Renal cortical epithelial cell (primary cell): ENCODE measurements around the gene SH2D7. TPM values are rescaled to one million over a fixed set of nuclear protein-coding genes. Genes with fewer than 3 reads are reported as not detected.

Experiments used
- DNase-seq: peaks from one replicate; pipeline ENCODE4 v3.0.0-alpha.2; 2011; ENCODE audit warnings: low read depth
- total RNA-seq: library from RNA; depleted of rRNA; stranded (reverse); fragments of >200 nt; gene quantifications from 2 replicates; pipeline ENCODE4 v1.2.3, GENCODE V29; 2014

SH2D7 gene
- not detected in 2 replicates for total RNA-seq

DNA sequence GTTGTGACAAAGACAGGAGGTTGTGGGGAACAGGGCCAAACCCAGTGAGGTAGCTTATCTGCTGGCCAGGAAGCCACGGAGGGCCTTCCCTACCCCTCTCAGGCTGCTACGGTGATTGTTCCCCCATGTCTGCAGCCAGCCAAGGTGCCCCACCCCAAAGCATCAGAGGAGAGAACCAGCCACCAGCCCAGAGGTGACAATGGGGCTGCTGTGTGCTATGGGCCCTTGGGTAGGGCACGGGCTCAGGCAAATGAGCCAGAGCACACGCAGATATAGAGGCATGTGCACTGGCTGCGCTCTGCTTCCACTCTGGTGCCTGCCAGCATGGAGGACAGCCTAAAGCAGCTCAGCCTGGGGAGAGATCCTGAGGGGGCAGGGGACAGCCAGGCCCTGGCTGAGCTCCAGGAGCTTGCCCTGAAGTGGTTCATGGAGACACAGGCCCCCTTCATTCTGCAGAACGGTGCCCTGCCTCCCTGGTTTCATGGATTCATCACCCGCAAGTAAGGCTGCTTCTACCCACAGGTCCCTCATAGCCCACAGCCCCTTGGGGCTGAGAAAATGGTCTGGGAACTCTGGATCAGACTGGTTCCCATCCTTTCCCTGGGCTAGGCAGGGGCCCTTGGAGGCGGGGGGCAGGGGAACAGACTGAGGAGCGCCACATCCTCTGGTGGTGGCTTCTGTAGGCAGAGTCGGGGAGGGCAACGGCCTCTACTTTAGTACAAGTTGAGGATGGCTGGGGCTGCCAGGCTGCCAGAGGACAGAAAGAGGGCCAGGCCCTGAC is at the start of gene SH2D7:
Gene SH2D7, plus strand, starts transcription at position 301 of the 781 bp plus-strand sequence. Its CDS starts 24 bp downstream, at position 325.
- no peak for DNase-seq

DNA sequence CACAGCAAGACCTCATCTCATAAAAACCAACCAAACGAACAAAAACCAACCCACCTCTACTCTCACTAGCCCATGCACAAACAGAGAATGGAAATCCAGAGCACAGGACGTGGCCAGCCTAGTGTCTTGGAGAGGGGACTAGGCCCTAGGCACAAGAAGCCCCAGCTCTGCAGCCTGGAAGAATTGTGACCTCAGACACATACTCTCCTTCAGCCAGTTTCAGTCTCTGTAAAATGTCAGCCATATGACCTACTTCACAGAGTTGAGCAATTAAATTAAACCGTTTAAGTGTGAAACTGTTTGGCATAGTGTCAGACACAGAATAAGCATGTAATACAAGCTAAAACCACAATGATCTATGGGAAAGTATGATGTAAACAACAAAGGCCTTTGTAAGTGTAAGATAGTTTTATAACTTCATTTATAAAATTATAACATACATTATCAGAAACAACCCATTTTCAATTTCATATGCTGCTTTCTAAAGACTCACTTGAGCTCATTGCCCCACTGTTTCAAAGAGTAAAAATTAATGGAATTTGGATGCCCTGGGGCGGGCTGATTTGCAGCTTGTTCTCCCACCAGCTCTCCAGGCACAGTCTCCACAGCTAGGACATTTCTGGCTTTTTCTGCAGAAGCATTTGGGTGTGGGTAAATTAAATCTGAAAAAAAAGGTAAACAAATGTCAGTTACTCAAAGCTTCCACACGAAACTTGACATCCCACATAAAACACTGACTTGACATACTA is 47.8 kb upstream of the SH2D7 start:
- DNase-seq = peak; percentile 34

DNA sequence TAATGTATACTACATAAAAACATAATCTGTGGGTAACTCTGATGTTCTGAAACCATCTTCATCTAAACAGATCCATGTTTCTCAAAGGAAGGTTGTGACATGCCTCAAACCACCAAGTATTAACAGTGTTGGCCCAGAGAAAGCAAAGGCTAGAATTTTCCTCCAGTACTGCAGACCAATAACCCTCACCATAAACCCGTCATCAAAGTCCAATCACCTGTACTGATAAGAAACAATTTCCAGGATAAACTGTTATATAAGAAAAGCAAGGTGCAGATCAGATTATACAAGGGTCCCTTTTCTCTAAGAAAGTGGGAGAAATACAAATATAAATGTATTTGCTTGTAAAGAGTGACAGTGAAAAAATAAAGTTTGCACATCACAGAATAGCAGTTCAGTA is 47.2 kb upstream of the SH2D7 start:
- no peak for DNase-seq

DNA sequence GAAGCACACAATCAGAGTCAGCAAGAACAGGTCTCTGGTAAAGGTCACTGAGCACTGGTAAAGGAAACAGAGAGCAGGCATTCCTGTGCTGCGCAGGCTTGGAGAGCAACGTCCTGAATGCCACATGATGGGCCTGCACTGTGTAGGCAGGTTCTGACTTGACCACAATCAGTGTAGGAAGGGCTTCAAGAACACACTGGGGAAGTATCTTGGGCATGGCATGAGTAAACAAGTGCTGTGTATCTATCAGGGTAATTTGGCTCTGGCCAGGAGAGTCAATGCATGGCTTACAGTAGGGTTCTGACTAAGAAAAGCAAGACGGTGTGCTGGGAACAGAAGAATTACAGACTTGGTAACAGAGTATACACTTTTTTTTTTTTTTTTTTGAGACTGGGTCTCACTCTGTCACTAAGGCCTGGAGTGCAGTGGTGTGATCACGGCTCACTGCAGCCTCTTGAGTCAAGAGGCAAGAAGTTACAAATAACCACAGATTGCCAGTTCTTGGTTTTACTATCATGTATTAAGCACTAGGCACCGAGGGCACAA is 45.5 kb upstream of the SH2D7 start:
- DNase-seq = no peak

DNA sequence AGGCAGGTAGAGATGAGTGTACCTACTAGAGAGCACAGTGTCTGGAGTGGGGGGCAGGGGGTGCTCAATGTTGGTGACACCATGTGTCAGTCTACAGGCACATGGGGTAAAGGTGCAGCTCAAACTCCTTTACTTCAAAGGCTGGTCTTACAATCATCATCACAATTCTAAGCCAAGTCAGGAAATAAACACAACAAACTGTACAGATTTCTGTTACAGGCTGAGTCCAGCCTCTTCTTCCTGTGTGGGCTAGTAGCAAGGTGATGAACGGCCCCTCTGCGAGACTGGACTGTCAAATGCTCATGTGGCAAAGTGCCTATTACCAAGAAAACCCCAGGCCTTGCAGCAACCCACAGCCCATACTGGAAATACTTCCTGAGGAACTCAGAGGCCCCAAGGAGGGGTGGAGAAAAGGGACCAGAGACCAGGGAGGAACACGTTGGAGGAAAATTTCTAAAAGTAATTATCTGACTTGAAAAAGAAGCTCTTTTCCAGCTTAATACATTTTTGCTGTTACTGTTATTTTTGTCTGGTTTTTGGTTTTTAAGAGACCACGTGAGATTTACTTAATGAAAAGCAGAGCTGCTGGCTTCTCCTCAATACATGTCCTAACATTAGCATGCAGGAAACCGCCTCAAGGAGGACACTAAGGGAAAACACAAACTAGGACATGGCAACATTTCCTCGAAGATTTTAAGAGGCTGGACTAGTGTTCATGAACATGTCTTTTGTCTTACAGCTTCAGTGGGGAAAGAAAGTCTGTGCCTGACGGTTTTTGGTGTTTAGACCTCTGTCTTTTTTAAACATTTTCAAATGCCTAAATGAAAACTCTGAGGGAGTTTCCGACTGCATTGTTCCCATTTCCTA is 44.4 kb upstream of the SH2D7 start:
- no peak for DNase-seq

DNA sequence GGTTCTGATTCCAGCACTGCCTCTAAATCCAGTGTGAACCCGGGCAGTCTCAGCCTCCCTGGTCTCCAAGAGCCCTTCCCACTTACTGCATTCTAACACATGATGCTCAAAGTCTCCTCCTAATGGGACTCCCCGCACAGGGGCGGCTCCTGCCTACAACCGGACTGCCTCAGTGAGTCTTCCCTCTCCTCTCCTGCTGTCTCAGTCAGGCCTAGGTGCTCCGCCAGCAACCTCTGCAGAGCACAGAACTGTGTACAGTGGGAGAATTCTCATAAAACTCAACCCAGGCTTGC is 43.8 kb upstream of the SH2D7 start:
- no peak for DNase-seq

DNA sequence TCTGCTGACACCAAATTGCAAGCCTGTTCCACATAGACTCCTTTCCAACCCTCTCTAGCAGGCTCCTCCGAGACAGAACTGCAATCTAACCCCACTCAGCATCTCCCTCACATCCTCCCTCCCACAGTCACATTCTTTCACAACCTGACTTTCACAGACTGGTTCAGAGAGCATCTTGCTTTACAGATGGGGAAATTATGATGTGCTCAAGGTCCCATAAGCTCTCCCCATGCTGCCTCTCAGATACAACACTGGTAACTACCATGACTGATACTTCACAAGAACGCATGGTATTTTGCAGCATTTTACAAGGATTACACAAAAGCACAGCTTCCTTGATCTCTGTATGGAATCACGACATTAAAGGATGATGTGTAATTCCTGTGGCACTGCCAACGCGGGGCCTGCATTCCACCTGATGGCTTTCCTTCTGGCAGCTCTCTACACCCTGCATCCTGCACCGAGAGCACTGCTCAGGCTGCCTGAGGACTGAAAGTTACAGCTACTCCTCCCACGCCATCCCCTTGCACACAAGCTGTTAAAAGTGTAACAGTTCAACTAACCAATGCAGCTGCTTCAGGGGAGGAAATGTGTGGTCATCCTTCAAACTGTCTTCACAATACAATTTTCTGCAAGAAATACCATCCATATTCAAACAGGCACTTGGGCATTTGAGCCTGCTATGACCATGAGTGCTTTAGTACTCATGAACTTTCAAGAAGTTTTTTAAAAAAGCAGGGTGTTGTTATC is 42.5 kb upstream of the SH2D7 start:
- DNase-seq = no peak

DNA sequence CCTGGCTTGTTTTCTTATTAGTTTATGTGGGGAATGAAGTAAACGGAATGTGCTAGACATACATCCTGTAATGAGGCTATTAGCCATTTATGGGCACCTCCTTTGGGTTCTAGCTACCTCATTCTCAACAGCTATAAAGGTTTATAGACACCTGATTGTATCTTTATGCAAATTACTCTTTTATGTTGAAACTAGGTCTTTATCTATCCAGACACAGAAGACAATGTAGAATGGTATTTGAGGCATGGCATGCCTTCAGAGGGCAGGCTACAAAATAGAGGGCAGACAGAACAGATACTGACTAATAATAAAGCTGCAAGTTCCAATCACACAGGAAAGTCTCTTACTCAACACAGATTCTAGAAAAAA is 41.9 kb upstream of the SH2D7 start:
- DNase-seq = no peak

DNA sequence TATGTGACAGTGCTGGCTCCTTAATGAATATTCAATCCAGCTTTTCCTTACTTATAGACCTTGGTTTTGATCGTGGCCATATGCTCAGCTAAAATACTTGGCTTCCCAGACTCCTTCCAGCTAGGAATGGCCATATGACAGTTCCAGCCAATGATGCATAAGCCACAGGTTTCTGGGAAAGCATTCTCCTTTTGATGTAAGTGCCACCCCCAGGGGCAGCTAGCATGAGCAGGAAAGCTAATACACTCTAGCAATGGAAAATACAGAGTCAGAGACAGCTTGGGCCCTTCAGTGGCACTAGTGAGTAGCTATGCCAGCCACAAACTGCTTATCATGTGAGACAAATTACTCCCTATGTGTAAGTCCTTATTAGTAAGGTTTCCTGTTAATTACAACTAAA is 41.5 kb upstream of the SH2D7 start:
- DNase-seq = no peak

DNA sequence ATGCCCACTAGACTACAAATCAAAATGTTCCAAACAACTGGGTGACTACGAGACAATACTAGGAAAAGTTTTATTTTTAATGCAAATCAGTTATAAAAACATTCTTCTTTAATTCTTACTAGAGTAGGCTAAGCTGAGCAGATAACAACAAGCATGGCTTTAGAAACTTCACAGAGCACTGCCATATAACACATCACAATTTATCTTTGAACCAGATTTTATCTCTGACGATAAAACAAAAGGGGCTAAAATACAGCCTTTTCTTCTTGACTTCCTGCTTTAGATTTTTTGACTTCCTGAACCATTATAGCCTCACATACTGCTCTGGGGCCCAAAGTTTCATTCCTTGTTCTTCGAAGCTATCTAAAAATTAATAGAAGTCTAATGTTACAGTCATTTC is 40.8 kb upstream of the SH2D7 start:
- DNase-seq = no peak

DNA sequence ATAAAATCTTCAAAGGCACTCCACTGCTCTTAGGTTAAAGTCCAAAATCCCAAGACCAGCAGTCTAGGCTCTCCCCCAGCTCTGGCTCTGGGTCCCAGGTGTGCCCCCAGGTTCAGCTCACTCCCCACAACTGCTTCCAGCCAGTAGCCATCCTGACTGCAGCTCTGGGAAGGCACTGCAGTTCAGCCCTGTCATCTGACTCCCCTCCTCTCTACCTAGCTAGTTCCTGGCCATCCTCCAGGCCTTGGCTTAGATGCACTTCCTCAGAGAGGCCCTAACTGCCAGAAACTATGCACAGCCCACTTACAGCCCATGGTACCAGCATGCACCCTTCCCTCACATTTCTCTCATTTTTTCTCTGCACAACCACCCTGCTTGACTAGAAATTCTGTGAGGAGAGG is 40.4 kb upstream of the SH2D7 start:
- DNase-seq = no peak

DNA sequence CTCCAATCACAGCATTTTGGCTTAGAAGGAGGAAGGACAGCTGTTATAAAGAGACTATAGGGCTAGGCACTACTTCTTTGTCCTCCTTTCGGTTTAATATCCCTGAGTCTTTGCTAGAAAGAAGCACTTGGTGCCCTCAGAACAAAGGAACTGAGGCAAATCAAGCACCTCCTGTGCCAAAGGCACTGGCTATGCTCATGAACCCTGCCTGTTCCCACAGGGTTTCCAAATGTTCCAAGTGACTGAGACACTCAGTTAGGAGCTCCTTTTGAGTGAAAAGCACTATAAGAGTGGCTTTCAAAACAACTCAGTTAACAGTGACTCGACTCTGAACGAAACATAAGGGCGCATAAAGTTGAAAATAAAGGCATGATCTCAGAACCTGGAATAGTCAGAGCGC is 39.8 kb upstream of the SH2D7 start:
- no peak for DNase-seq

DNA sequence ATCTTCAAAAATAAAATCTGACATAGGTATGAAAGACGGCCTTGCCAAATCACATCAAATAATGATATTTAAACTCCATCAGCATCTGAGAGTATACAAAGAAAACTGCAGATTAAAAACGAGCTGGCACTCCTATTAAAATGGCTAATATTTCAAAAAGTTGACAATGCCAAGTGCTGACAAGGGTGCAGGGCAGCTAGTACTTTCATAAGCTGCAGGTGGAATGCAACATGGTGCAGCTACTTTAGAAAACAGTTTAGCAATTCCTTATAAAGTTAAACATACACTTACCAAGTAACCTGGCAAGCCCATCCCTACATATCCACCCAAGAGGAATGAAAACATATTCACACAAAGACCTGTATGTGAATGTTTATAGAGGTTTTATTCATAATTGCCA is 37.8 kb upstream of the SH2D7 start:
- no peak for DNase-seq

DNA sequence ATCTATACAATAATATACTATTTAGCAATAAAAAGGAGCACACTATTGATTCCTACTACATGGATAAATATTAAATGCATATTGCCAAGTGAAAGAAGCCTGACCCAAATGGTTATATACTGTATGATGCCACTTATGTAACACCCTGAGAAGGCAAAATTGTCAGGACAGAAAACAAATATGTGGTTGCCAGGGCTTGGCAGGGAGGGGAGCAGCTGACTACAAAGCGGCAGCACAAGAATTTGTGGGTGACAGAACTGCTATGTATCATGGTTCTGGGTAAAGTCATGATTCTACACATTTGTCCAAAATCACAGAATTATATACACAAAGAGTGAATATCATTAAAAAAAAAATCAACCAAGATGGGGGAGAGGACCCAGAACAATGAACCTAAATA is 37.4 kb upstream of the SH2D7 start:
- DNase-seq = no peak

DNA sequence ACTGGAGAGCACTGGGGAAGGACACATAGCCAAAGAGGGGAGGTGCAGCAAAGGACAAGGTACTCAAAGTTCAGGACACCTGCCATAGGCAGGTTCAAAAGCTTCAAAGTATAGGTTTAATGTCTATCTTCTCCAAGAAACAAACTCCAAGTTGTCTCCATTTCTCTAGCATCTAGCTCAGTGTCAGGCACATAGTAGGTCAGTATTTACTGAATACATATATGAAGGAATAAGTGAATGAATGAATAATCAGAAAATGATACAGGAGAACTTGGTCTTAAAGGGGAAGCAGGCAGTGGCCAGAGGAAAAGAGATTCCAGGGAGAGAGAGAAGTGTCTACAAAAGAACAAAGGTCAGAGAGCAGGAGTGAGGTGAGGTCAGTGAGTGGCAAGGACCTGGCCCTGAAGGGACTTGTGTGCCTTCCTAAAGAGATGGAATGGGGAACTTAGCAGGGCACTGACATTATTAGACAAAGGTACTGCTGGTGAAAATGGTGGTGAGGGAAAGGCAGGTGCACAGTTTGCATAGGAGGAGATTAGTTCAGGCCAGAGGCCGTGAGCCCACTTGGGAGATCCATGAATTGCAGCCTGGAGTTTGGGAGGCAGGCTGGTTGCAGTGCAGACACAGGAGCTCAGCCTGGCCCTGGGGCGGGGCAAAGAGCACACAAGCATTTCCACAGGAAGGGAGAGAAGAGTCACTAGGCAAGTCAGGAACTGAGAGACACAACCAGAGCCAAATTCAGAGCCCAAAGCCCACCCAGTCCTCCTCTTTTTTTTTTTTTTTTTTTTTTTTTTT is 36.2 kb upstream of the SH2D7 start:
- DNase-seq = no peak

DNA sequence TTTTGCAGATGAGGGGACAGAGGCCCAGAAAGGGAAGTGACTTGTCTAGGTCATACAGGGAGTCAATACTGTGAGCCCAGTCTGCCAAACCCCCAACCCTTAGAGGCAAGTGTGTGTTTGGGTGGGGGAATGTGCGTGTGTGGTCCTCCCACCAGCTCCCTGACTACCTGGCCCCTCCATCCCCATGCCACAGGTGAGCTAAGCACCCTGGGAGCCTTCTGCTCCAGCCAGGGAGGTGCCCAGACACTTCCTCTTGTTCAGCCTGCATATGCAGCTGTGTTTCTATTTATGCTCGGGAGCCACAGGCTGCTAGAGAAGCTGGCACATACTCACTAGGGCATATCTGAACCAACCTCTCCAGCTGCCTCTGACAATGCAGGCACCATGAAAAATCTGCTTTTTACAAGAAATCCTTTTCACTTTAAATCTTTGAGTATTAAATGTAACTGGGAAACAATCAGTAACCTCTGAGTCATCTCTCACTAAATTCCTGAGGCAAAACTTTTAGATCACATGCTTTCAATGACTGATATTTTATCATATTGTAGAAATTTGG is 35.6 kb upstream of the SH2D7 start:
- DNase-seq = peak; percentile 77

DNA sequence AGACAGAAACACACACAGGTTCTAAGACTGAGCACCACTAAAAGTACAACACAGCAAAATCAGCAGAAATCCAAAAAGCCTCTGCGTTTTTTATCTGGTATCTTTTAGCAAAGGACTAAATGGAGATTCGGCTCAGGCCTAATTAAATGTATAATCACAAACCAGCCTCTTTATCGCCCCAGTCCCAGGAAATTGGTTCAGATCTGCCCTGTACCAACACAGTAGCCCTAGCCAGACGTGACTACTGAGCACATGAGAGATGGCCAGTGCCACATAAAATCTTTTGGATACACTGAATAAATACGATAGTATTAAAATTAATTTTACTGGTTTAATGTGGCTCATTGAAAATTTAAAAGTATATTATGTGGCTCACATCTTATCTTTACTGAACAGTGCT is 34.6 kb upstream of the SH2D7 start:
- DNase-seq = no peak

DNA sequence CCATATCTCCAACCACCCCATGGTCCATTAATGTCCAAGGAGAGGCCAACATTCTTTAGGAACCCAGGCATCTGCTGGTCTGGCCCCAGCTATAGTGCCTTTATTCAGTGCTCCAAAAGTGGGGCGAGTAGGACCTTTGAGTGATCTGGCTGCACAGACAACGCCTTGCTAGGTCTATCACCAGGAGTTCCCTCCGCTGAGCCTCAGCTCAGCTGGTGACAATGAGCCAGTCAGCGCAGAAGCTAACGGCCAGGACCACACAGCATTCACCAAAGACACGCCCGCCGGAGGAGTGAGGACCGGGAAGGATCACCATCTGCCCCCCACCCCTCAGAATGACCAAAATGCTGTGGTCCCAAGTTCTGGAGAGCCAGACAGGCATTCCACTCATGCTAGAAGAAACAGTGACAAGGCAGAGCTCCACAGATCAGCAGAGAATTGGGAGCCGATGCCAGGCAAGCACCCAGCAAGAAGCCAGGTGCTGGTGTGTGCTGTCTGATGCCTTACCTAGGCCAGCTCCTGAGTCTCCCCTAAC is 33.9 kb upstream of the SH2D7 start:
- no peak for DNase-seq

DNA sequence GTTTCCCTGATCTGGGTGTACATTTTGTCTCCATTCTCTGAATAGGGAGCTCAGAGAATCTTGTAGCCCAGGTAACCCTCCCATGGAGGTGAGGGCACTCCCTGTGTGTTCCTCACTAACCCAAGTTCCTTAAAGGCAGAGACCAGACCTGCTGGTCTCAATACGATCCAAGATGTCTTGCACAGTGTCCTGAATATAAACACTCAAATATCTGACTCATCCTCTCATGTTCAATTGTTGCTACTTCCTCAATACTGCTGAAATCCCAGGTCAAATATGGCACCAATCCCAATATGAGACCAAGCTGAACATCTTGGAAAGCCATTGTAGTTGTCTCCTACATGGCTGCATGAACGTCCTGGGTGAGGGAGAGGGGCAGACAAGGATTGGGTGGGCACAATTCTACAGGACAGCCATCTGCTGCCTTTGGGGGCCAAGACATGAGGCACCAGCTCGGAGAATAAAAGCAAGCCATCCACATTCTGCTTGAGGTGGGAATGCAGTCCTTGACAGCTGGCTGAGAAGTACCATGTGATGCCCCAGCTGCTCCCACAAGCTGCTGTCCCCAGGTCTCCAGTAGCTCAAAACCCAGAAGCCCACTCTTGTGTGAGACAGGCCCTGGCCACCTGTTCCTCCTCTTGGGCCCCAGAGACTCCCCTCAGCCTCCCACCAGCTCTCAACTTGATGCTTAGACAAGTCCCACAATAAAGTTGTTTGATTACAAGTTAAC is 33.1 kb upstream of the SH2D7 start:
- no peak for DNase-seq

DNA sequence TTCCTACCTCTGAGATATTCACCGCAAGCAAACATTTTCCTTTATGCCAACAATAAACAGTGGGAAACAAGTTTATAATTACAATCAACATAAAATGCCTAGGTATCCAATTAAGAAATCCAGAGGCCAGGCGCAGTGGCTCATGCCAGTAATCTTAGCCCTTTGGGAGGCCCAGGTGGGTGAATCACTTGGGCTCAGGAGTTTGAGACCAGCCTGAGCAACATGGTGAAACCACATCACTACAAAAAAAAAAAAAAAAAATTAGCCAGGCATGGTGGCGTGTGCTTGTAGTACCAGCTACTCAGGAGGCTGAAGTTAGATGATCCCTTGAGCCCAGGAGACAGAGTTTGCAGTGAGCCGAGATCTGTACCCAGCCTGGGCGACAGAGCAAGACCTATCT is 32.1 kb upstream of the SH2D7 start:
- DNase-seq = no peak
